Ovary (tissue), 9 donors: ENCODE results near the gene NOD1. TPM values are rescaled to one million over a fixed set of nuclear protein-coding genes. Genes with fewer than 3 reads are reported as not detected.
"Not testable (repeated sequence)": the region's sequence is repeated elsewhere in the genome, so short reads cannot be mapped to it uniquely, and the experiment has no call there.

Source experiments
- DNase-seq, 5 donors: peaks; one replicate each; pipeline ENCODE4 v3.0.0-alpha.2; 2019 to 2020
- H3K27ac ChIP-seq, 2 donors: fragments of 200-600 bp; one replicate each; pipeline versions ENCODE4 v1.5.1 to v1.8.0; 2019 to 2022
- H3K27me3 ChIP-seq: fragments of 200-600 bp; one replicate; pipeline ENCODE4 v1.8.0; 2022
- H3K36me3 ChIP-seq: fragments of 200-600 bp; sonication (generic); one replicate; pipeline ENCODE4 v1.5.1; 2019
- H3K4me1 ChIP-seq: one replicate; pipeline ENCODE4 v1.8.1; 2013; ENCODE audit warnings: mild to moderate bottlenecking, moderate library complexity; ENCODE audit not compliant: insufficient read depth
- H3K4me3 ChIP-seq: fragments of 200-600 bp; sonication (generic); one replicate; pipeline ENCODE4 v1.5.1; 2017
- H3K9me3 ChIP-seq, 2 donors: fragments of 200-600 bp in 1 of 2; sonication (generic) in 1 of 2; one replicate each; pipeline versions ENCODE4 v1.5.1 to v1.8.1; 2013 to 2019; ENCODE audit warnings: mild to moderate bottlenecking in 1 of 2, moderate library complexity in 1 of 2
- EP300 ChIP-seq: sonication (generic); formaldehyde crosslinking; IDR thresholded peaks from one replicate; pipeline ENCODE4 v1.6.1; 2017; ENCODE audit warnings: antibody characterized with exemption
- POLR2A ChIP-seq: fragments of 450-650 bp; IDR thresholded peaks from one replicate; pipeline ENCODE4 v1.6.1; 2017; ENCODE audit warnings: antibody characterized with exemption, mild to moderate bottlenecking, moderate library complexity
- WGBS, 3 donors: extraction: QIAGEN DNeasy Blood & Tissue Kit in 1 of 3; methylation state at CpG; one replicate each; pipeline versions ENCODE4 v1.1.5 to v1.1.7; 2013 to 2017; 5-methylcytosine and 5-hydroxymethylcytosine counted together
- intact Hi-C, 4 donors: fragments of 100-400 bp; cut with DNase I; formaldehyde crosslinking; loops; one replicate each; pipeline versions ENCODE4 v1.11.0 to v1.15.1; 2022 to 2023
- polyA plus RNA-seq, 2 donors: library from polyadenylated mRNA; stranded (reverse); fragments of 200-250 nt in 1 of 2; fragments of 350-450 nt in 1 of 2; fragmentation: Illumina TruSeq in 1 of 2; extraction: RNeasy Lipid Tissue Mini Kit (QIAGEN cat#74804) in 1 of 2; gene quantifications; one replicate each; pipeline ENCODE4 v1.2.3, GENCODE V29; 2013 to 2014
- total RNA-seq, 7 donors: library from RNA; depleted of rRNA in 2 of 7; stranded (reverse); fragments of >200 nt in 2 of 7; fragmentation: NEBNext Ultra II Directional in 3 of 7; extraction: Animal tissue kit (Norgen Biotek cat#: 25700) in 3 of 7; gene quantifications; one replicate each; pipeline versions ENCODE4 v1.1.0 to v1.2.4, GENCODE V29; 2016 to 2023
- TF ChIP-seq, protein P1 (sequence below), 3 donors: fragments of 450-650 bp in 2 of 3; fragments of 200-600 bp in 1 of 3; IDR thresholded peaks; one replicate each; pipeline versions ENCODE4 v1.5.1 to v1.8.0; 2016 to 2022; ENCODE audit warnings: antibody characterized with exemption in 3 of 3, mild to moderate bottlenecking in 1 of 3
- donor health status: DM: no; HTN: no; CAD: no; lungs with moderate emphysema.
- donor health status: DM: no; HTN: no; CAD: no.
- donor health status: Bipolar disorder and iron deficiency.
- donor health status: DM: yes; HTN: yes; CAD: no.
- donor health status: DM: no; HTN: no; CAD: no.
- donor health status: DM: yes; HTN: yes; CAD: no.

The NOD1 gene
- total and polyA plus RNA-seq, 9 donors = 15.2 to 33.5 (median 20.5) TPM

- TF ChIP-seq, protein P1, sequence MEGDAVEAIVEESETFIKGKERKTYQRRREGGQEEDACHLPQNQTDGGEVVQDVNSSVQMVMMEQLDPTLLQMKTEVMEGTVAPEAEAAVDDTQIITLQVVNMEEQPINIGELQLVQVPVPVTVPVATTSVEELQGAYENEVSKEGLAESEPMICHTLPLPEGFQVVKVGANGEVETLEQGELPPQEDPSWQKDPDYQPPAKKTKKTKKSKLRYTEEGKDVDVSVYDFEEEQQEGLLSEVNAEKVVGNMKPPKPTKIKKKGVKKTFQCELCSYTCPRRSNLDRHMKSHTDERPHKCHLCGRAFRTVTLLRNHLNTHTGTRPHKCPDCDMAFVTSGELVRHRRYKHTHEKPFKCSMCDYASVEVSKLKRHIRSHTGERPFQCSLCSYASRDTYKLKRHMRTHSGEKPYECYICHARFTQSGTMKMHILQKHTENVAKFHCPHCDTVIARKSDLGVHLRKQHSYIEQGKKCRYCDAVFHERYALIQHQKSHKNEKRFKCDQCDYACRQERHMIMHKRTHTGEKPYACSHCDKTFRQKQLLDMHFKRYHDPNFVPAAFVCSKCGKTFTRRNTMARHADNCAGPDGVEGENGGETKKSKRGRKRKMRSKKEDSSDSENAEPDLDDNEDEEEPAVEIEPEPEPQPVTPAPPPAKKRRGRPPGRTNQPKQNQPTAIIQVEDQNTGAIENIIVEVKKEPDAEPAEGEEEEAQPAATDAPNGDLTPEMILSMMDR (IDR thresholded peaks at IDR 0.05) = no peak
- TF ChIP-seq POLR2A = no peak
- TF ChIP-seq EP300 = no peak
- intact Hi-C loops = no loop called here
- no peak for DNase-seq
- WGBS, 3 donors = 93 to 96% (median 94%) methylated on average over 1 of the region's 1 CpG
- no peaks in the 10 kb centered on the region for H3K36me3 ChIP-seq
- no peaks in the 10 kb centered on the region for H3K4me1 ChIP-seq
- no peaks in the 10 kb centered on the region for H3K27me3 ChIP-seq
- no peak overlapping the region for H3K27ac ChIP-seq
- no peaks in the 10 kb centered on the region for H3K9me3 ChIP-seq
- H3K4me3 ChIP-seq = no peak overlapping the region
These were observed 96.0 kb downstream of the NOD1 start for GRCh38 chr7:30382607-30383006.

DNA sequence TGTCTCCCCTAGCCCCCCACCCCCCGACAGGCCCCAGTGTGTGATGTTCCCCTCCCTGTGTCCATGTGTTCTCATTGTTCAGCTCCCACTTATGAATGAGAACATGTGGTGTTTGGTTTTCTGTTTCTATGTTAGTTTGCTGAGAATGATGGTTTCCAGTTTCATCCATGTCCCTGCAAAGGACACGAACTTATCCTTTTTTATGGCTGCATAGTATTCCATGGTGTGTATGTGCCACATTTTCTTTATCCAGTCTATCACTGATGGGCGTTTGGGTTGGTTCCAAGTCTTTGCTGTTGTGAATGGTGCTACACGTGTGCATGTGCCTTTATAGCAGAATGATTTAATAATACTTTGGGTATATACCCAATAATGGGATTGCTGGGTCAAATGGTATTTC lies 97.8 kb downstream of the NOD1 start:
- H3K27ac ChIP-seq, H3K4me3 ChIP-seq, H3K27me3 ChIP-seq, DNase-seq, intact Hi-C loops, H3K4me1 ChIP-seq, H3K36me3 ChIP-seq, H3K9me3 ChIP-seq: not testable (repeated sequence)
- WGBS, 3 donors = 91 to 96% (median 95%) methylated on average over 4 of the region's 4 CpGs

DNA sequence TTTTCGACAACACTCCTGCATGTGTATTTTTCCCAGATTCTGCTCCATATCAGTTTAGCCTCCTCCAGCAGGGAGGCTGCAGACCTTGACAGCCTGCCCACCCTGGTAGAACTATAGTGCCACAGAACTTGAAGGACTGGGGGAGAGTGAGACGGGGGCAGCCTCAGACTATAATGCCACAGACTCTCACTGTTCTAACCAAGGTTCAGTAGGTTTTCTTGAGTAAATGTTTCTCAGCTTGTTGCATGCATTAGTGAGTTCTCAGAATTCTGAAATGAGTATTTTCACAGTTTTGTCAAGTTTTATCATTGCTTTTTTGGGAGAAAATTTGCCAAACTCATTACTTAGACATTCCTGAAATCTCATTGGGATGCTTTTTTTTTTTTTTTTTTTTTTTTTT lies 98.3 kb downstream of the NOD1 start:
- TF ChIP-seq, protein P1 (IDR thresholded peaks at IDR 0.05) = no peak
- no peak for TF ChIP-seq POLR2A
- no peak for TF ChIP-seq EP300
- no peaks in the 10 kb centered on the region for H3K4me1 ChIP-seq
- 73 to 89% (median 80%) methylated on average over 2 of the region's 2 CpGs for WGBS, 3 donors

DNA sequence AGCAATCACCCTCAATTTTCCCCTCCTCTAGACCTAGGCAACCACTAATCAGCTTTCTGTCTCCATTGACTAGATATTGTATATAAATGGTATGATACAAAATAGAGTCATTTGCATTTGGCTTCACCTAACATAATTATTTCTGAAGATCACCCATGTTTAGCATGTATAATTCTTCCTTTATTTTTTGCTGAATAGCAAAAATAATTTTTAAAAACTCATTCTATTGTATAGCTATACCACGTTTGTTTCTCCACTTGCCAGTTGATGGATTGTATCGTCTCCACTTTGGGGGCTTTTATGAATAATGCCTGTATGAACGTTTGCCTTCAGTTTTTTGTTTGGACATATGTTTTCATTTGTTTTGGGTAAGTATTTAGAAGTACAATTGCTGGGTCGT lies 98.8 kb downstream of the NOD1 start:
- TF ChIP-seq POLR2A = no peak
- TF ChIP-seq EP300 = no peak
- TF ChIP-seq, protein P1 (IDR thresholded peaks at IDR 0.05) = no peak
- 60 to 76% (median 71%) methylated on average over 4 of the region's 4 CpGs for WGBS, 3 donors
- intact Hi-C loops = no loop called here

More for the DNA sequence above, 98.3 kb downstream of the NOD1 start:
- no peak overlapping the region for H3K4me3 ChIP-seq
- no peaks in the 10 kb centered on the region for H3K9me3 ChIP-seq
- intact Hi-C loops = no loop called here
- no peaks in the 10 kb centered on the region for H3K27me3 ChIP-seq
- no peak for DNase-seq
- no peak overlapping the region for H3K27ac ChIP-seq
- H3K36me3 ChIP-seq = no peaks in the 10 kb centered on the region

GRCh38 chr7:30379131-30379530 lies 99.5 kb downstream of the NOD1 start:
- Histone ChIP-seq H3K27me3 (no peaks in the 10 kb centered on the region), H3K27ac (no peak overlapping the region), H3K9me3 (no peaks in the 10 kb centered on the region), H3K4me1 (no peaks in the 10 kb centered on the region), H3K36me3 (no peaks in the 10 kb centered on the region), H3K4me3 (no peak overlapping the region)
- WGBS, 3 donors = 72 to 80% (median 72%) methylated on average over 4 of the region's 4 CpGs
- no peak for DNase-seq
- intact Hi-C loops = no loop called here
- TF ChIP-seq, protein P1 (IDR thresholded peaks at IDR 0.05) = no peak
- no peak for TF ChIP-seq POLR2A
- TF ChIP-seq EP300 = no peak

More for the DNA sequence above, 98.8 kb downstream of the NOD1 start:
- no peak overlapping the region for H3K4me3 ChIP-seq
- H3K4me1 ChIP-seq = no peaks in the 10 kb centered on the region
- H3K27ac ChIP-seq = no peak overlapping the region
- no peaks in the 10 kb centered on the region for H3K36me3 ChIP-seq
- DNase-seq = no peak
- H3K27me3 ChIP-seq = no peaks in the 10 kb centered on the region
- H3K9me3 ChIP-seq = no peaks in the 10 kb centered on the region
